Mesothelial cell of epicardium (in vitro differentiated cells): ENCODE data around the gene DUSP22. TPM values are rescaled to one million over a fixed set of nuclear protein-coding genes. Genes with fewer than 3 reads are reported as not detected.
"Not testable (repeated sequence)": the region's sequence is repeated elsewhere in the genome, so short reads cannot be mapped to it uniquely, and the experiment has no call there.

Experiments used
- DNase-seq, 2 experiments: peaks; one replicate each; pipeline ENCODE4 v3.0.0; 2021; ENCODE audit warnings: low spot score in 2 of 2; ENCODE audit not compliant: unreplicated experiment in 2 of 2
- H3K27ac Mint-ChIP-seq: 2 replicates; pipeline ENCODE4 v1.8.0; 2021; ENCODE audit warnings: mixed read lengths
- H3K27me3 Mint-ChIP-seq: 2 replicates; pipeline ENCODE4 v1.8.0; 2021; ENCODE audit warnings: low read depth, mixed read lengths
- H3K36me3 Mint-ChIP-seq: 2 replicates; pipeline ENCODE4 v1.8.0; 2021; ENCODE audit warnings: mixed read lengths
- H3K4me1 Mint-ChIP-seq: 2 replicates; pipeline ENCODE4 v1.8.0; 2021; ENCODE audit warnings: mixed read lengths
- H3K4me3 Mint-ChIP-seq: 2 replicates; pipeline ENCODE4 v1.8.0; 2021; ENCODE audit warnings: mild to moderate bottlenecking, moderate library complexity, mixed read lengths
- H3K9me3 Mint-ChIP-seq: 2 replicates; pipeline ENCODE4 v1.8.0; 2021; ENCODE audit warnings: mixed read lengths
- CTCF ChIP-seq: fragments of 200-600 bp; sonication (generic); IDR thresholded peaks from one replicate; pipeline ENCODE4 v1.5.0; 2021; ENCODE audit warnings: antibody characterized with exemption; ENCODE audit not compliant: unreplicated experiment
- total RNA-seq: library from RNA; stranded (reverse); gene quantifications from 3 replicates; pipeline ENCODE4 v1.2.1, GENCODE V29; 2021

Gene DUSP22
- total RNA-seq, 1 donor from 2014 or later = 32.0 TPM

GRCh38 chr6:370555-370954 lies 78.3 kb downstream of the DUSP22 start:
- Mint-ChIP-seq H3K4me1 (no peaks in the 10 kb centered on the region), H3K4me3 (no peak overlapping the region), H3K27me3 (peaks cover 50% of the 10 kb centered on the region), H3K27ac (no peak overlapping the region), H3K9me3 (peaks cover 18% of the 10 kb centered on the region), H3K36me3 (no peaks in the 10 kb centered on the region)
- DNase-seq = no peak
- TF ChIP-seq CTCF = no peak

DNA sequence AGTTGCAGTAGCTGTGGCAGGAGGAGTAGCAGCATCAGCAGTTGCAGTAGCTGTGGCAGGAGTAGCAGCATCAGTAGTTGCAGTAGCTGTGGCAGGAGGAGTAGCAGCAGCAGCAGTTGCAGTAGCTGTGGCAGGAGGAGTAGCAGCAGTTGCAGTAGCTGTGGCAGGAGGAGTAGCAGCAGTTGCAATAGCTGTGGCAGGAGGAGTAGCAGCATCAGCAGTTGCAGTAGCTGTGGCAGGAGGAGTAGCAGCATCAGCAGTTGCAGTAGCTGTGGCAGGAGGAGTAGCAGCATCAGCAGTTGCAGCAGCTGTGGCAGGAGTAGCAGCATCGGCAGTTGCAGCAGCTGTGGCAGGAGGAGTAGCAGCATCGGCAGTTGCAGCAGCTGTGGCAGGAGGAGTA lies 79.6 kb downstream of the DUSP22 start:
- not testable (repeated sequence) for H3K27ac Mint-ChIP-seq, H3K4me1 Mint-ChIP-seq, H3K4me3 Mint-ChIP-seq, H3K36me3 Mint-ChIP-seq, DNase-seq
- Mint-ChIP-seq H3K27me3 (peaks cover 47% of the 10 kb centered on the region), H3K9me3 (peaks cover 21% of the 10 kb centered on the region)

DNA sequence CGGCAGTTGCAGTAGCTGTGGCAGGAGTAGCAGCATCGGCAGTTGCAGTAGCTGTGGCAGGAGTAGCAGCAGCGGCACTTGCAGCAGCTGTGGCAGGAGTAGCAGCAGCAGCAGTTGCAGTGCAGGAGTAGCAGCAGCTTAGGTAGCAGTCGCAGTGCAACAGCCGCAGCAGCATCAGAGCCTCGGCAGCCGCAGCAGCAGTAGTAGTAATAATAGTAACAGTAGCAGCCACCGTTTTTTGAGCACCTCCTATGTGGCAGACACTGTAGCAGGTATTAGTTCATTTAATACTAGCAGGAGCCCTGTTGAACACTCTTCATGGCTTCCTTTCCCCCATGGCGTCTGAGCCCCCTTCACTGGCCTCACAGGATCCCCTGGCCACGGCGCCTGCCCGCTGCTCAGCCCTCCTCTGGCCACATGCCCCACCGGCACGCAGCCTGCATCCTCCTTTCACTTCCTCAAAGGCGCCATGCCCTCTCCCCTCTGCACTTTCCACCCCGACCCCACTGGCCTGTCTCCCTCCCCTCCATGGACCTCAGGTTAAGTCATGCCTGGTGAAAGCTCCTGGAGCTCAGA lies 80.1 kb downstream of the DUSP22 start:
- H3K4me1 Mint-ChIP-seq = no peaks in the 10 kb centered on the region
- no peak overlapping the region for H3K4me3 Mint-ChIP-seq
- no peak overlapping the region for H3K27ac Mint-ChIP-seq
- H3K27me3 Mint-ChIP-seq = peaks cover 46% of the 10 kb centered on the region
- H3K9me3 Mint-ChIP-seq = peaks cover 22% of the 10 kb centered on the region
- TF ChIP-seq CTCF = no peak
- DNase-seq = no peak
- H3K36me3 Mint-ChIP-seq = no peaks in the 10 kb centered on the region

GRCh38 chr6:373031-373430 lies 80.7 kb downstream of the DUSP22 start:
- peaks cover 42% of the 10 kb centered on the region for H3K27me3 Mint-ChIP-seq
- DNase-seq = no peak
- H3K27ac Mint-ChIP-seq = no peak overlapping the region
- H3K9me3 Mint-ChIP-seq = peaks cover 22% of the 10 kb centered on the region
- H3K4me1 Mint-ChIP-seq = no peaks in the 10 kb centered on the region
- H3K36me3 Mint-ChIP-seq = no peaks in the 10 kb centered on the region
- TF ChIP-seq CTCF = no peak
- no peak overlapping the region for H3K4me3 Mint-ChIP-seq

GRCh38 chr6:373773-374724 lies 81.8 kb downstream of the DUSP22 start:
- Mint-ChIP-seq H3K9me3 (peaks cover 27% of the 10 kb centered on the region), H3K27ac (no peak overlapping the region), H3K27me3 (peaks cover 44% of the 10 kb centered on the region), H3K36me3 (no peaks in the 10 kb centered on the region), H3K4me3 (no peak overlapping the region), H3K4me1 (no peaks in the 10 kb centered on the region)
- DNase-seq = no peak
- TF ChIP-seq CTCF = no peak

DNA sequence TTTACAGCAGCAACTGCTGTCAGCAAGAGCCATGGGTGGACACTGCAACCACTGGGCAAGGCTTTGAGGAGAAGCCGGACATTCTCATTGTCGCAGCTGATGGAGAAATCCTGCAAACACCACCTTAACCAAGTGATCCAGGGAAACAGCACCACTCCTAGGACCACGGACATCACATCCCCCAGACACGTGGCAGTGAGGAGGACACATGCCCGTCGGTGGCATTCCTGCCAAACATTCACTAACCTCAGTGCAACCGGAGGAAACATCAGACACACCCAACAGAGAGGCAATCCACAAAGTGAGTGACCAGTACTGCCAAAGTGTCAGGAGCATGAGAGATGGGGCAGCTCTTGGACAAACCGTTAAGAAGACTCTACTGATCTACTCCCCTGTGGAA lies 82.7 kb downstream of the DUSP22 start:
- no peak overlapping the region for H3K27ac Mint-ChIP-seq
- no peak overlapping the region for H3K4me3 Mint-ChIP-seq
- no peaks in the 10 kb centered on the region for H3K4me1 Mint-ChIP-seq
- H3K27me3 Mint-ChIP-seq = peaks cover 40% of the 10 kb centered on the region
- no peaks in the 10 kb centered on the region for H3K36me3 Mint-ChIP-seq
- H3K9me3 Mint-ChIP-seq = peaks cover 27% of the 10 kb centered on the region
- TF ChIP-seq CTCF = no peak
- no peak for DNase-seq
